A549 (cell line): ENCODE results near the gene CFAP58.

Source experiments
- CTCF ChIP-seq: fragments of >200 bp; sonication (Bioruptor Twin); formaldehyde crosslinking; IDR thresholded peaks from 3 replicates; pipeline ENCODE4 v1.5.1; 2016
- POLR2A ChIP-seq: IDR thresholded peaks from 2 replicates; pipeline ENCODE4 v1.6.1; 2012; ENCODE audit warnings: mild to moderate bottlenecking, low read length
- SMC3 ChIP-seq: fragments of >200 bp; sonication (Bioruptor Twin); formaldehyde crosslinking; IDR thresholded peaks from 3 replicates; pipeline ENCODE4 v1.6.1; 2018; ENCODE audit warnings: inconsistent platforms
- ZFP36 ChIP-seq: fragments of 450-650 bp; IDR thresholded peaks from 2 replicates; pipeline ENCODE4 v1.6.1; 2014; ENCODE audit warnings: borderline replicate concordance; ENCODE audit not compliant: partially characterized antibody
- TF ChIP-seq, protein P1 (sequence below): fragments of 200-600 bp; sonication (generic); IDR thresholded peaks from 2 replicates; pipeline ENCODE4 v1.6.1; 2016; ENCODE audit warnings: antibody characterized with exemption, mild to moderate bottlenecking, moderate library complexity

DNA sequence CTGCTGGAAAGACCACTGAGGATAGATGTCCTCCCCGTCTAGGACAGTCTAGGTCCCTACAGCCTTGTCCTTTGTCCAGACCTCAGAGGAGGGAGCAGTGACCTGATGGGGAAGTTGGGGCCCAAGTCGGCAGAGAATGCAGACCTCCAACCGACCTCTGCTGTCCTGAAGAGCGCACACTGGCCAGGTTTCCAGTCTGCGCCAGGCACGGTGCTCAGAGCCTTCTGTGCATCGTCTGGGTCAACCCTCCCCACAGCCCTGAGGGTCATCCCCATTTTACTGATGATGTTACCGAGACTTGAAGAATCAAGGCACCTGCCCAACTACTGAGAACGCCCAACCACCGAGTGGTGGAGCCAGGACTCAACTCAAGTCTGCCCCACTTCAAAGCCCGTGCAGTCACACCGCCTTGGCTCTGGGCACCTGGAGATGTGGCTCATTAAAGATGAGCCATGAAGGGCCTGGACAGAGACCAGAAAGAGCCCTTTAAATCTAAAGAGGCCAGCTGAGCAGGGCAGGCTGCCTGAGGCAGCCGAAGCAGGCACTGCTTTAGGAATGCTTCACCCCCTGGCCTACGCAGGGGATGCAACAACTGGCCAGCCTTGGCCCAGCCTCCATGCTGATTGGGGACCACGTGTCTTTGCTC is 19.8 kb upstream of the CFAP58 start:
- TF ChIP-seq CTCF = no peak
- no peak for TF ChIP-seq POLR2A
- TF ChIP-seq SMC3 = no peak
- TF ChIP-seq, protein P1, sequence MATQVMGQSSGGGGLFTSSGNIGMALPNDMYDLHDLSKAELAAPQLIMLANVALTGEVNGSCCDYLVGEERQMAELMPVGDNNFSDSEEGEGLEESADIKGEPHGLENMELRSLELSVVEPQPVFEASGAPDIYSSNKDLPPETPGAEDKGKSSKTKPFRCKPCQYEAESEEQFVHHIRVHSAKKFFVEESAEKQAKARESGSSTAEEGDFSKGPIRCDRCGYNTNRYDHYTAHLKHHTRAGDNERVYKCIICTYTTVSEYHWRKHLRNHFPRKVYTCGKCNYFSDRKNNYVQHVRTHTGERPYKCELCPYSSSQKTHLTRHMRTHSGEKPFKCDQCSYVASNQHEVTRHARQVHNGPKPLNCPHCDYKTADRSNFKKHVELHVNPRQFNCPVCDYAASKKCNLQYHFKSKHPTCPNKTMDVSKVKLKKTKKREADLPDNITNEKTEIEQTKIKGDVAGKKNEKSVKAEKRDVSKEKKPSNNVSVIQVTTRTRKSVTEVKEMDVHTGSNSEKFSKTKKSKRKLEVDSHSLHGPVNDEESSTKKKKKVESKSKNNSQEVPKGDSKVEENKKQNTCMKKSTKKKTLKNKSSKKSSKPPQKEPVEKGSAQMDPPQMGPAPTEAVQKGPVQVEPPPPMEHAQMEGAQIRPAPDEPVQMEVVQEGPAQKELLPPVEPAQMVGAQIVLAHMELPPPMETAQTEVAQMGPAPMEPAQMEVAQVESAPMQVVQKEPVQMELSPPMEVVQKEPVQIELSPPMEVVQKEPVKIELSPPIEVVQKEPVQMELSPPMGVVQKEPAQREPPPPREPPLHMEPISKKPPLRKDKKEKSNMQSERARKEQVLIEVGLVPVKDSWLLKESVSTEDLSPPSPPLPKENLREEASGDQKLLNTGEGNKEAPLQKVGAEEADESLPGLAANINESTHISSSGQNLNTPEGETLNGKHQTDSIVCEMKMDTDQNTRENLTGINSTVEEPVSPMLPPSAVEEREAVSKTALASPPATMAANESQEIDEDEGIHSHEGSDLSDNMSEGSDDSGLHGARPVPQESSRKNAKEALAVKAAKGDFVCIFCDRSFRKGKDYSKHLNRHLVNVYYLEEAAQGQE = no peak
- no peak for TF ChIP-seq ZFP36
